ENCODE measurements around the gene YPEL2.
"Not testable (repeated sequence)": the region's sequence is repeated elsewhere in the genome, so short reads cannot be mapped to it uniquely, and the experiment has no call there.

Gene YPEL2

DNA sequence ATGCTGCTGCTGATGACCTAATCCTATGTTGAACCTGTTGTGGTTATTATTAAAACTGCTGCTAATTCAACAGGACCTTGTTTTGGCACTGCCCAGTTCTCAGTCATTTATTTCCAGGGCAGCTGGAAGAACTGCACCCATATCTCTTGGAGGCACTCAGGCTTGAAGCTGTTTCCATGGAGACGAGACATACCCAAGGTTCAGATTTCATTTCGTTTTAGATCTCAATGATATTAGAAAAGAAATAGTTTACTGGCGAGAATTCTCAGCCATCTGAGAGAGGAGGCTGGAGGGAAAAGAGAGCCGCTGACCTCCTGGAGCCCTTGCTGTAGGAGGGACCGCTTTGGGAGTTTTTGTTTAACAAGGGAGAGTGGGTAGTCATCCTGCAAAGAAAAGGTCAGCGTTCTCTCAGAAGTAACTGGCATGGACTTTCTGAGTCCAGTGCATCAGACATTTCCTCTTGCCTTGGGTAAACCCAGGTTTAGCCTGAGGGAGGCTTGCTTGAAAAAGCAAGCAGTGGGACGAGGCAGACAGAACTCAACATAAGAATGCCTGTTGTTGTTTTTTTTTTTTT, 75.4 kb downstream of the YPEL2 start:
- no peak for ATAC-seq (replicated peaks)

DNA sequence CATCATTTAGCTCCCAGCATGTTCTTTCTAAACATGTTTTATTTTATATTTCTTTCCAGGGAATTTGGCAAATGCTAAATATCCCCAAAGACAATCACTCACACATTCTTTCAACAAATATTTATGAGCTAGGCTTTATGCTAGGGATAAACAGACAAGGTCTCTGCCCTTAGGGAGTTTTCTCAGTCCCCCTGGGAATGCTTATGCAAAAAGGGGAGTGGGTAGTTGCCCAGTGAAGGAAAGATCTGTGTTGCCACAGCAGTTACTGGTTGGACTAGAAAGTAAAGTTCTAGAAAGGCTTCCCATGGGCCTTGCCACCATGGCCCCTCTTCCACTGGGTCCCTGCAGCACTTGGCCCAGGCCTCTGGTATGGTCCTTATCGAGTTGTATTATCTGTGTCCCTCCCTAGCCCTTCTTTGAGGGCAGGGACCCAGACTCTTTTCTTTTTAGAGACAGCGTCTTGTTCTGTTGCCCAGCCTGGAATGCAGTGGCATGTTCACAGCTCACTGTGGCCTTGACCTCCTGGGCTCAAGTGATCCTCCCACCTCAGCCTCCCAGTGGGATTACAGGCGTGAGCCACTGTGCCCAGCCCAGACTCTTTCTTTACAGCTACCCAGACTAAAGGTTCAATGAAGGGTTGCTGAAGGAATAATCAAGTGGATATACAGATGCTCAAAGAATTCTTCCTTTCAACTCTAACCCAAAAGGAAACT, 78.0 kb downstream of the YPEL2 start:
- Mint-ChIP-seq H3K27ac (no peak overlapping the region), H3K4me1 (peaks cover 13 to 18% of the 10 kb centered on the region in 2 donors), H3K4me3 (no peak overlapping the region), H3K27me3 (no peaks in the 10 kb centered on the region), H3K9me3 (no peaks in the 10 kb centered on the region), H3K36me3 (peaks cover 0 to 4% of the 10 kb centered on the region in 2 donors)
- peak; percentile 3 for DNase-seq
- peak; percentile 51 to 58 for ATAC-seq (replicated peaks)

More for the DNA sequence above, 75.4 kb downstream of the YPEL2 start:
- Mint-ChIP-seq H3K9me3 (no peaks in the 10 kb centered on the region), H3K4me1 (peaks cover 6 to 10% of the 10 kb centered on the region in 2 donors), H3K36me3 (peaks cover 4 to 10% of the 10 kb centered on the region in 2 donors), H3K27ac (no peak overlapping the region), H3K4me3 (no peak overlapping the region), H3K27me3 (no peaks in the 10 kb centered on the region)
- no peak for DNase-seq

DNA sequence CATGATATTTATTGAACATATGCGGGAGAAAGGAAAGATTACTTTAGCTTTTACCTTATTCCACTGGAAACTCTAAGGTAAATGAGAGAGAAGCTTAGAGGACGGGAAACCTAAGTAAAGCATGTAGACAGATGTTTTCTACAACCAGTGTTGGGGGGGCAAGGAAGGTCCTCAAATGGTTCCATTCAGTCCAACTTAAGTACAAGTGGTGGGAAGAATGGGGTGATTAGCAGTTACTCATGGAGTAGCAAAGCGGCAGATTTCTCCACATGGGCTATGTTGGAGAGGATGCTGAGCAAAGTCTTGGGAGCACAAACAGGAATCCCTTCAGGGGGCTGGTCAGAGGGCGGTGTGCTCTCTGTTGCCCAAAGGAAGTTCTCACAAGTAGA, 78.6 kb downstream of the YPEL2 start:
- Mint-ChIP-seq H3K36me3 (peaks cover 0 to 4% of the 10 kb centered on the region in 2 donors), H3K27ac (no peak overlapping the region), H3K4me1 (peaks cover 14 to 18% of the 10 kb centered on the region in 2 donors), H3K27me3 (no peaks in the 10 kb centered on the region), H3K4me3 (no peak overlapping the region), H3K9me3 (no peaks in the 10 kb centered on the region)
- no peak for DNase-seq
- ATAC-seq (replicated peaks): no peak

DNA sequence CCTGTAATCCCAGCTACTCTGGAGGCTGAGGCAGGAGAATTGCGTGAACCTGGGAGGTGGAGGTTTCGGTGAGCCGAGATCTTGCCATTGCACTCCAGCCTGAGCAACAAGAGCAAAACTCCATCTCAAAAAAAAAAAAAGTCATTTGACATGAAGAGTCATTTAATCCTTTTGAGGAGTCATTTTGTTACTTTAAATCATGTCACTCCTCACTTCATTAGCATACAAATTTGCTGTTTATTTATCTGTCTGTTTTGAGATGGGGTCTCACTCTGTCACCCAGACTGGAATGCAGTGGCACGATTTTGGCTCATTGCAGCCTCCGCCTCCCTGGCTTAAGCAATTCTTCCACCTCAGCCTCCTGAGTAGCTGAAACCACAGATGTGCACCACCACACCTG, 81.0 kb downstream of the YPEL2 start:
- H3K4me3 Mint-ChIP-seq, H3K36me3 Mint-ChIP-seq, H3K27me3 Mint-ChIP-seq, DNase-seq, H3K9me3 Mint-ChIP-seq, H3K27ac Mint-ChIP-seq: not testable (repeated sequence)
- peak in 1 of 2 donors; percentile 43 for ATAC-seq (replicated peaks)
- H3K4me1 Mint-ChIP-seq: peaks cover 14 to 18% of the 10 kb centered on the region in 2 donors

DNA sequence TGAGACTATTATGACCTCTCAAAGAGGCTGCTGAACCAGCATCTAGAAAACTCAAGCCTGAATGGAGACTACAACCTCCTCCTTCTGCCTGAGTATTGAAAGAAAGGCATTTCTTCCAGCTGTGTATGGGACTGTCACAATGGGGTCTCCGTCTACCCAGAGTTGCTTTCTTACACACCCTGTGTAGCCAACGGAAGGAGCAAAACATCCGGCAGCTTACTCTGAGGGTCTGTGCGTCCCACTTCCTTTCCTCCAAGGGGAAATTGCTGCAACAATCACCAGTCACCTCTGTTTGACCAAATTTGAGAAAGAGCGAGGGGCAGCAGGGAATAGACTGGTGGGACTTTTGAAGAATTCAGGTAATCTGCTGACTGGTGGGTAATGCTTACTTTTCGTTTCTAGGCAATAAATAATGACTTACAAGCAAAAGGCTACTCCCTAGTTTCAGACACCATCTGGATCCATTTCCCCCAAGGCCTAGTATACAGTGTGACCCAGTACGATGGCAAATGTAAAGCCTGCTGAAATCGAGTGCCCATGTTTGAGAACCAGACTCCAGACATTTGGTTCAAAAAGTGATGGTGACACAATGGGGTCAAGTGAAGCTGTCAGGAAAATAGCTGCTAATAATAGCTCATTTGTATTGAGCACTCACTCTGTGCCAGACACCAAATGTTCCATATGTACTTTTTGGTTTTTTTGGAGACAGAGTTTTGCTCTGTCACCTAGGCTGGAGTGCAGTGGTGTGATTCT, 81.7 kb downstream of the YPEL2 start:
- H3K36me3 Mint-ChIP-seq: peaks cover 0 to 4% of the 10 kb centered on the region in 2 donors
- ATAC-seq (replicated peaks): peak in 1 of 2 donors; percentile 10
- H3K4me1 Mint-ChIP-seq: peaks cover 14 to 18% of the 10 kb centered on the region in 2 donors
- DNase-seq: no peak
- H3K4me3 Mint-ChIP-seq: no peak overlapping the region
- no peak overlapping the region for H3K27ac Mint-ChIP-seq
- H3K9me3 Mint-ChIP-seq: no peaks in the 10 kb centered on the region
- H3K27me3 Mint-ChIP-seq: no peaks in the 10 kb centered on the region

DNA sequence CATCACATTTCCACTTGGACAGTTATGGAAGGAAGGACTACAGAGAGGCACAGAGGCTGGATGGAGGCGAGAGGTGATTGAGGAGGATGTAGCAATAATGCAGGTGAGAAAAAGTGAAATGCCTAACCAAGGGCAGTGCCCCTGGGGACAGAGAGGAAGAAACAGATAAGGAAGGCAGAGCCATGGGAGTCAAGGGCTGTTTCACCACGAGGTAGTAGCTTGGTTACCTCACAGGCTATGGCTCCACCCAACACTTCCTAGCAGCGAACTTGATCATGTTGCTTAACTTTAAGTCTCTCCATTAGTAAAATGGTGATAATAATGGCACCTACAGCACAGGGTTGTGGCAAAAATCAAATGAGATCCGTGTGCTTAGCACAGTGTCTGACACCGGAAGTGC, 83.9 kb downstream of the YPEL2 start:
- DNase-seq (no peak), ATAC-seq (replicated peaks) (no peak)
- Mint-ChIP-seq H3K4me1 (peaks cover 7 to 14% of the 10 kb centered on the region in 2 donors), H3K4me3 (no peak overlapping the region), H3K27ac (no peak overlapping the region), H3K27me3 (no peaks in the 10 kb centered on the region), H3K9me3 (no peaks in the 10 kb centered on the region), H3K36me3 (no peaks in the 10 kb centered on the region)

DNA sequence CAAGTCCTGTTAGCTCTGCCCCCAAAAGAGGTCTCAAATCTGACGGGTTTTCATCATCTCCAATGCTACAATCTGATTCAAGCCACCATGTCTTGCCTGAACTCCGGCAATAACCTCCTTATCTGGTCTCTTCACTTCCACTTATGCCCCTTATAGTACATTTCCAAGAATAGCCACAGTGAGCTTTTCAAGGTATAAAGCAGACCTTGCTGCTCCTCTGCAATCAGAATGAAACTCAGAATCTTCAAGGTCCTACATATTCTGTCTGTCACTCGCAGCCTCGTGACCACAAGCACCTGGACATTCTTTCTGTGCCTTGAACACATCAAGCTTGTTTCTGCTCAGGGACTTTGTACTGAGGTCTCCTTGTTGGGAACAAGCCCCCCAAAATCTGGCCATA, 84.7 kb downstream of the YPEL2 start:
- no peaks in the 10 kb centered on the region for H3K27me3 Mint-ChIP-seq
- no peak for DNase-seq
- no peaks in the 10 kb centered on the region for H3K9me3 Mint-ChIP-seq
- peaks cover 7 to 14% of the 10 kb centered on the region in 2 donors for H3K4me1 Mint-ChIP-seq
- no peak for ATAC-seq (replicated peaks)
- no peak overlapping the region for H3K27ac Mint-ChIP-seq
- H3K4me3 Mint-ChIP-seq: no peak overlapping the region
- no peaks in the 10 kb centered on the region for H3K36me3 Mint-ChIP-seq

DNA sequence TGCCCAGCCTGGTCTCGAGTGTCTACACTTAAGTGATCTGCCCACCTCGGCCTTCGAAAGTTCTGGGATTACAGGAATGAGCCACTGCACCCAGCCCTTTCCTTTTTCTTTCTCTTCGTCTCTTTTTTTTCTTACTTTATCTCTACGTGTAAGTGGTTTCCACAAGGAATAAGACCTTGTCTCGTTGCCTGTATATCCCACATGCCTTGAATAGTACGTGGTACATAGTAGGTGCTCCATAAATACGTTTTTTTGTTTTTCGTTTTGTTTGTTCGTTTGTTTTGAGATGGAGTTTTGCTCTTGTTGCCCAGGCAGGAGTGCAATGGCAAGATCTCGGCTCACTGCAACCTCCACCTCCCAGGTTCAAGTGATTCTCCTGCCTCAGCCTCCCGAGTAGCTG, 86.0 kb downstream of the YPEL2 start:
- Mint-ChIP-seq H3K9me3 (no peaks in the 10 kb centered on the region), H3K36me3 (no peaks in the 10 kb centered on the region), H3K4me1 (peaks cover 7 to 14% of the 10 kb centered on the region in 2 donors), H3K27me3 (no peaks in the 10 kb centered on the region), H3K27ac (no peak overlapping the region), H3K4me3 (no peak overlapping the region)
- ATAC-seq (replicated peaks) (no peak), DNase-seq (no peak)

DNA sequence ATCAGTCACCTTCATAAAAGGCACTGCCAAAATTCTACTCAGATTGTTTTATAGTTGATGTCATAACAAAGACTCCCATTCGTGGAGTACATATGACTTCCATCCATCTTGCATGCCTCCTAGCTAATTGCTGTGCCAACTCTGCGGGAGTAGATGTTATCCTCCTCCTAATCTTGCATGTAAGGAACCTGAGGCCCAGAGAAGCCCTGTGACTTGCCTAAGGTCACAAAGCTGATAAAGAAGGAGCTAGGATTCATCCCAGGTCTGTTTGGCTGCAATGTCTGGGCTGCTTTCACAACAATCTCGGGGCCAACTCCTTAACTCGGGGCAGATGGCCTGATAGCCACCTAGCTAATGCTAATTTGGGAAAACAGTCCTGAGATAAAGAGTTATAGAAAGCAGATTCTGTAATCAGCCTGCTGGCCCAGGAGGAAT, 87.3 kb downstream of the YPEL2 start:
- Mint-ChIP-seq H3K4me1 (peaks cover 0 to 8% of the 10 kb centered on the region in 2 donors), H3K36me3 (no peaks in the 10 kb centered on the region), H3K9me3 (no peaks in the 10 kb centered on the region), H3K27me3 (no peaks in the 10 kb centered on the region), H3K27ac (no peak overlapping the region), H3K4me3 (no peak overlapping the region)
- ATAC-seq (replicated peaks) (no peak), DNase-seq (no peak)

DNA sequence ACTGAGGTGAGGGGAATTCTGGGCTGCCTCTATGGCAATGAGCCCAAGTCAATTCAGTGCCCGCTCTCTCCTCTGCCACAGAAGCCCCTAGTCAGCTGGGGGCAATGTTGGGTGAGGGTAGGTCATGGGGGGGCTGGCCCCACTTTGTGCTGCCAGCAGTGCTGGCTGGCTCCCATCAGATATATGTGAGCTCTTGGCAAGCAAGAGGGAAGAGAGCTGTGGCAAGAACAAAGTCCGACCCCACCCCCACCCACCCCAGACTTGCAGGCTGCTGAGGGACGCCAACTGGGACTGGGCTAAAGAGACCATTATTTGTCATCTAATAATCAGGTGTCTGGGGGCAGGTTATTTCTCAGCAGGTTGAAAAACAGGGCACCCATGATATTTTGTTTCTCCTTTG, 89.4 kb downstream of the YPEL2 start:
- no peaks in the 10 kb centered on the region for H3K27me3 Mint-ChIP-seq
- peaks cover 0 to 3% of the 10 kb centered on the region in 2 donors for H3K4me1 Mint-ChIP-seq
- ATAC-seq (replicated peaks) (no peak), DNase-seq (no peak)
- H3K27ac Mint-ChIP-seq: no peak overlapping the region
- no peaks in the 10 kb centered on the region for H3K9me3 Mint-ChIP-seq
- H3K4me3 Mint-ChIP-seq: no peak overlapping the region
- no peaks in the 10 kb centered on the region for H3K36me3 Mint-ChIP-seq

DNA sequence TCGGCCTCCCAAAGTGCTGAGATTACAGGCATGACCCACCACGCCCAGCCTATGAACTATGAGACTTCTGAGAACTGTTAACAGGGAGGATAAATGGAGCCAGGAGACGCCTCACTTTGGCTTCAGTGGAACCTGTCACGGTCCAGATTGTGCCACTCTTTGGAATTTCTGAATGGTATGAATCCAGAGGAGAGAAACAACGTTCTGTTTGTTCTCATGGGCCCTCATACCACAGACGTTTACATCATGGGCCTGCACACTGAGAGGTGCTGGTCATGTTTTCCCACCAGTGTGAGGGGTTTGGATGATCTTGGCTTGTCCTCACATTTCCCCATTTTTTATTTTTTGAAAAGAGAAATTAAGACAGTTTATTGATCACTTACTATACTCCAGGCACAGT, 90.3 kb downstream of the YPEL2 start:
- no peak for DNase-seq
- H3K4me3 Mint-ChIP-seq: no peak overlapping the region
- peaks cover 0 to 3% of the 10 kb centered on the region in 2 donors for H3K4me1 Mint-ChIP-seq
- no peaks in the 10 kb centered on the region for H3K9me3 Mint-ChIP-seq
- ATAC-seq (replicated peaks): no peak
- H3K27me3 Mint-ChIP-seq: no peaks in the 10 kb centered on the region
- no peak overlapping the region for H3K27ac Mint-ChIP-seq
- H3K36me3 Mint-ChIP-seq: no peaks in the 10 kb centered on the region

DNA sequence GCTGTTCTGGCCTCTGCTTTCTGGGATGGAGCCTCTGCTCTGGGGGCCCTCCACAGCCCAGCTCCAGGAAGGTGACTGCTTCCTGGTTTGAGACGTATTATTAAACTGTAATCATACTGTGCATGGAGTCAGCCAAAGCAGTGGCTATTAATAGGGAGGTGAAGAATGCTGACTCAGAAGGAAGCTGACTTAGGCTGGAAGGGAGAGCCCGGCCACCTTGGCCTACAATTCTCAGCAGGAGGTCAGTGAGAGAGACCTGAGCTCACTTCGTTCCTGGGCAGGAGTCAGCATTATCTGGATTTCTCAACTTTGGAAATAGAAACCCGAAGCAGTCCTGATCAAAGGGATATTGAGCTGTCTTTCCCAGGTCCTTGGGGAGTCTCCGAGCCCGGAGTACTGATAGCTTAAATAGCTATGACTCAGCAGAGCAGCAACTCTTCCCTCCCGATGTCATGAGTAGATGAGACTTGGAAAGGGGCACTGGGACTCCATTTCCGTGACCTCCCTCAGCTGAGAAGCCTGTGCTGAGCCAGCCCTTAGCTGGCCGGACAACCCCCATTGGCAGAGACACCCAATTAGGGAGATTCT, 91.8 kb downstream of the YPEL2 start:
- no peaks in the 10 kb centered on the region for H3K9me3 Mint-ChIP-seq
- no peaks in the 10 kb centered on the region for H3K36me3 Mint-ChIP-seq
- no peak overlapping the region for H3K4me3 Mint-ChIP-seq
- DNase-seq: no peak
- no peaks in the 10 kb centered on the region for H3K27me3 Mint-ChIP-seq
- H3K27ac Mint-ChIP-seq: no peak overlapping the region
- peaks cover 0 to 3% of the 10 kb centered on the region in 2 donors for H3K4me1 Mint-ChIP-seq
- no peak for ATAC-seq (replicated peaks)

DNA sequence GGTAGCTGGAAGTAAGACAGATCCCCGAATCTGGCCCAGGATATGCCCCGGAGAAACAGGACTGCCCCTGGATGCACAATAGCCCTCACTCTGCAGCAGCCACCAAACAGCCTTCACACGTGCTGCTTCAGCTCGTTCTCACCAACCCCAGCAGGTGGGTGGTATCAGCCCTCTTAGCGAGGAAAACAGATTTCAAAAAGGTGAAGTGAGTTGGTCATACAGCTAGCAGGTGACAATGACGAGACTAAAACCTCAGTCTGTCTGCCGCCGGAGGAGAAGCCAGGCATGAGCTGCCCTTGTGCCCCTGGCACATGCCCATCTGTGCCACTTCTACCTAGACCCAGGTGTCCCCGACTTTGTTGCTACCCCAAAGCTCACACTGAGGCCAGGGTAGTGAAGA, 92.4 kb downstream of the YPEL2 start:
- Mint-ChIP-seq H3K9me3 (no peaks in the 10 kb centered on the region), H3K36me3 (no peaks in the 10 kb centered on the region), H3K4me3 (no peak overlapping the region), H3K4me1 (peaks cover 0 to 3% of the 10 kb centered on the region in 2 donors), H3K27me3 (no peaks in the 10 kb centered on the region), H3K27ac (no peak overlapping the region)
- DNase-seq: no peak
- no peak for ATAC-seq (replicated peaks)

DNA sequence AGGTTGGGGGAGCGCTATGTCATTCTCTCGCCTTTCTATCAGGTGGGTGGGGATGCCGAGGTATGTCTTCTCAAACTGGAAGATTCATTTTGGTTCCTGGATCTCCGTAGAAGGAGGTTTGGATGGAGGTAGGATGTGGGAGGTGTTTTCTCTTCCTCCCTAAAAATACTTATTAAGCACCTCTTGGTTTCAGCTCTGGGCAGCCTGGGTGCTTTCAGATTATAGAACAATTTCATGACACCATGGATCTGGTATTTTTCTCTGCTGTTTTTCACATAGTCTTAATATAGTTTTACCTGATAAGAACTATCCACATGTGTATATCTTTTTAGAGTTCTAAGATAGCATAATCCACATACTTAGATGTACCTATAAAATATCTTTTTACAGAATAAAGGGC, 92.9 kb downstream of the YPEL2 start:
- no peak for ATAC-seq (replicated peaks)
- DNase-seq: no peak
- H3K27ac Mint-ChIP-seq: no peak overlapping the region
- H3K27me3 Mint-ChIP-seq: no peaks in the 10 kb centered on the region
- H3K36me3 Mint-ChIP-seq: no peaks in the 10 kb centered on the region
- H3K4me3 Mint-ChIP-seq: no peak overlapping the region
- no peaks in the 10 kb centered on the region for H3K9me3 Mint-ChIP-seq
- peaks cover 0 to 3% of the 10 kb centered on the region in 2 donors for H3K4me1 Mint-ChIP-seq
